Panc1 (cell line): ENCODE results near the gene DTX3. TPM values are rescaled to one million over a fixed set of nuclear protein-coding genes. Genes with fewer than 3 reads are reported as not detected.

Source experiments
- ATAC-seq: fragments of 200-7000 bp; cut with Tn5 transposase; 2 replicates; pipeline ENCODE4 v1.9.1; 2020; ENCODE audit warnings: mild to moderate bottlenecking, moderate library complexity
- BruUV-seq: library from RNA; stranded (reverse); fragments of 400-500 nt; replicated peaks from 2 replicates; lab custom pipeline; 2021; lab: Mats Ljungman, UMichigan
- CTCF ChIA-PET: fragments of 300-600 bp; sonication (Branson Sonifier 250); formaldehyde crosslinking; loops from one replicate; lab custom pipeline; 2022; ENCODE audit warnings: antibody characterized with exemption; lab: Charles Lee
- POLR2A ChIA-PET: fragments of 300-600 bp; sonication (Branson Sonifier 250); formaldehyde crosslinking; loops from one replicate; lab custom pipeline; 2022; ENCODE audit warnings: antibody characterized with exemption; lab: Charles Lee
- DNase-seq: peaks from one replicate; pipeline ENCODE4 v3.0.0-alpha.2; 2010; ENCODE audit warnings: low read depth, low spot score
- H3K27ac ChIP-seq: 2 replicates; pipeline ENCODE4 v1.5.1; 2011; ENCODE audit warnings: mild to moderate bottlenecking, low read length, inconsistent platforms
- H3K27me3 ChIP-seq: fragments of 200-500 bp; sonication (Bioruptor generic); 2 replicates; pipeline ENCODE4 v1.6.0; 2014; ENCODE audit warnings: low read length, inconsistent platforms; ENCODE audit not compliant: control insufficient read depth, insufficient read depth
- H3K36me3 ChIP-seq: fragments of 200-500 bp; sonication (Bioruptor generic); 2 replicates; pipeline ENCODE4 v1.5.1; 2014; ENCODE audit warnings: inconsistent platforms, mild to moderate bottlenecking, low read length, moderate library complexity; ENCODE audit not compliant: control insufficient read depth, insufficient read depth
- H3K4me1 ChIP-seq: 2 replicates; pipeline ENCODE4 v1.5.1; 2011; ENCODE audit warnings: inconsistent platforms, mild to moderate bottlenecking, low read length, moderate library complexity; ENCODE audit not compliant: control insufficient read depth, insufficient read depth
- H3K4me3 ChIP-seq, 2 experiments: 2 replicates each; pipeline ENCODE4 v1.5.1; 2011 to 2012; ENCODE audit warnings: low read depth in 2 of 2, low read length in 2 of 2, mild to moderate bottlenecking in 2 of 2, inconsistent platforms in 1 of 2, moderate library complexity in 1 of 2
- H3K9me3 ChIP-seq: fragments of 200-500 bp; sonication (Bioruptor generic); 2 replicates; pipeline ENCODE4 v1.5.1; 2014; ENCODE audit warnings: low read depth, mild to moderate bottlenecking, inconsistent platforms, low read length, moderate library complexity; ENCODE audit not compliant: control insufficient read depth, insufficient read depth
- CTCF ChIP-seq: fragments of 450-650 bp; IDR thresholded peaks from 2 replicates; pipeline ENCODE4 v1.5.1; 2017; ENCODE audit warnings: mild to moderate bottlenecking
- POLR2AphosphoS5 ChIP-seq: IDR thresholded peaks from 2 replicates; pipeline ENCODE4 v1.6.1; 2012; ENCODE audit warnings: mild to moderate bottlenecking, low read depth, low read length, moderate library complexity
- REST ChIP-seq, 2 experiments: IDR thresholded peaks; 2 replicates each; pipeline ENCODE4 v1.6.1; 2011 to 2012; ENCODE audit warnings: low read depth in 2 of 2, control low read depth in 1 of 2, low read length in 1 of 2, mild to moderate bottlenecking in 1 of 2, moderate library complexity in 1 of 2; ENCODE audit not compliant: insufficient read depth in 1 of 2
- SIN3A ChIP-seq: IDR thresholded peaks from 2 replicates; pipeline ENCODE4 v1.6.1; 2012; ENCODE audit warnings: low read depth, mild to moderate bottlenecking, low read length, moderate library complexity, borderline replicate concordance; ENCODE audit not compliant: insufficient read depth
- TCF7L2 ChIP-seq: IDR thresholded peaks from 2 replicates; pipeline ENCODE4 v1.6.1; 2011; ENCODE audit warnings: mild to moderate bottlenecking, low read depth, low read length, inconsistent platforms
- in situ Hi-C: cut with HindIII; loops from 2 replicates; pipeline ENCODE4 v1.10.0; 2016; ENCODE audit warnings: low sequenced_read_pairs, low pct_unique_long_range_greater_than_20kb
- intact Hi-C: fragments of 100-400 bp; cut with micrococcal nuclease; formaldehyde crosslinking; loops from one replicate; pipeline ENCODE4 v1.10.0; 2022; ENCODE audit not compliant: unreplicated experiment
- total RNA-seq: library from RNA; stranded (reverse); gene quantifications from one replicate; pipeline ENCODE4 v1.2.1, GENCODE V29; 2021; ENCODE audit not compliant: unreplicated experiment

The DTX3 gene
- total RNA-seq, 1 experiment from 2014 or later: 37.8 TPM

DNA sequence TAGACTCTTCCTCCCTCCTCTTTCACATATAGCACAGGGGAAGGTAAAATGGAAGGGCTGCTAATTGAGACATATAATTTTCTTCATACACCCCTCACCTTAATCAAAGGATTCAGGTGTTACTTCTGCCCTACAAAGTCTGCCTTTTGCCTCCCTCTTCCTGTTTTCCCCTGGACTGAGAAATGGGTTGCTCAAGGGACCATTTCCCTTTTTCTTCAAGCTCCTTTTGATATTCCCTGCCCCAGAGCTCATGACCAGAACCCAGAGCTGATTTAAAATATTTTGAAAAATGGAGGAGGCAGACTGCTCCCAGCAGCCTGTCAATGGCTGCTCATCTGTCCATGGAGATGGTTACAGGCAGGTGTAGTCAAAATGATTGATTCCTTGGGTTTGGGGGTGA is 19.9 kb upstream of the DTX3 start:
- no TSS peak for BruUV-seq
- in situ Hi-C loops: no loop called here
- intact Hi-C loops: loop anchor here (5.0 kb wide), 1 partner anchor 153 kb away; the partner anchor contains the start of gene AGAP2
- Histone ChIP-seq H3K27me3 (no peaks in the 10 kb centered on the region), H3K36me3 (no peaks in the 10 kb centered on the region), H3K4me1 (no peaks in the 10 kb centered on the region), H3K27ac (no peak overlapping the region), H3K4me3 (no peak overlapping the region), H3K9me3 (no peaks in the 10 kb centered on the region)
- ChIA-PET POLR2A (interaction anchor here (0.6 kb wide), 1 partner anchor 12 kb away, joined by 3 read pairs; no protein-coding TSS in a partner anchor), CTCF (interaction anchor here (0.6 to 1.7 kb wide), 3 partner anchors 43 to 260 kb away, joined by 3 to 6 read pairs (median 6); no protein-coding TSS in a partner anchor)
- no peak for DNase-seq
- no peak for TF ChIP-seq SIN3A
- TF ChIP-seq REST (IDR thresholded peaks at IDR 0.05; ENCODE audit: insufficient read depth in 1 of 2, low read depth in 2 of 2, low read length in 1 of 2): no peak
- TF ChIP-seq CTCF: no peak
- TF ChIP-seq POLR2AphosphoS5: no peak
- ATAC-seq: no peak

GRCh38 chr12:57585156-57585555 is 19.5 kb upstream of the DTX3 start:
- no peaks in the 10 kb centered on the region for H3K36me3 ChIP-seq
- TF ChIP-seq REST (IDR thresholded peaks at IDR 0.05; ENCODE audit: insufficient read depth in 1 of 2, low read depth in 2 of 2, low read length in 1 of 2) (no peak), POLR2AphosphoS5 (no peak), CTCF (no peak), TCF7L2 (no peak), SIN3A (no peak)
- BruUV-seq: no TSS peak

More at GRCh38 chr12:57585156-57585555, 19.5 kb upstream of the DTX3 start:
- no peaks in the 10 kb centered on the region for H3K4me1 ChIP-seq
- H3K4me3 ChIP-seq: no peak overlapping the region
- intact Hi-C loops (no loop called here), in situ Hi-C loops (no loop called here)
- no peaks in the 10 kb centered on the region for H3K27me3 ChIP-seq
- POLR2A ChIA-PET: interaction anchor here (0.7 kb wide), 1 partner anchor 74 kb away, joined by 3 read pairs; no protein-coding TSS in a partner anchor
- H3K9me3 ChIP-seq: no peaks in the 10 kb centered on the region
- CTCF ChIA-PET: interaction anchor here (0.6 to 1.7 kb wide), 2 partner anchors 42 to 260 kb away, joined by 3 to 6 read pairs; no protein-coding TSS in a partner anchor
- H3K27ac ChIP-seq: no peak overlapping the region
- DNase-seq (no peak), ATAC-seq (no peak)
